ENCODE measurements around the gene ZAR1L.

ZAR1L gene

GRCh38 chr13:32254916-32255723 is 60.0 kb downstream of the ZAR1L start:
- DNase-seq: no peak

- DNase-seq: no peak
These were observed 60.7 kb downstream of the ZAR1L start for GRCh38 chr13:32254416-32254815.

- DNase-seq: no peak
These were observed 61.2 kb downstream of the ZAR1L start for GRCh38 chr13:32253911-32254399.
